GM19452 (cell line): ENCODE data around the gene BRF1.

Experiments
- ATAC-seq: cut with Tn5 transposase; IDR thresholded peaks from one replicate; pipeline ENCODE4 v1.9.1; 2021; ENCODE audit not compliant: unreplicated experiment

BRF1 gene

DNA sequence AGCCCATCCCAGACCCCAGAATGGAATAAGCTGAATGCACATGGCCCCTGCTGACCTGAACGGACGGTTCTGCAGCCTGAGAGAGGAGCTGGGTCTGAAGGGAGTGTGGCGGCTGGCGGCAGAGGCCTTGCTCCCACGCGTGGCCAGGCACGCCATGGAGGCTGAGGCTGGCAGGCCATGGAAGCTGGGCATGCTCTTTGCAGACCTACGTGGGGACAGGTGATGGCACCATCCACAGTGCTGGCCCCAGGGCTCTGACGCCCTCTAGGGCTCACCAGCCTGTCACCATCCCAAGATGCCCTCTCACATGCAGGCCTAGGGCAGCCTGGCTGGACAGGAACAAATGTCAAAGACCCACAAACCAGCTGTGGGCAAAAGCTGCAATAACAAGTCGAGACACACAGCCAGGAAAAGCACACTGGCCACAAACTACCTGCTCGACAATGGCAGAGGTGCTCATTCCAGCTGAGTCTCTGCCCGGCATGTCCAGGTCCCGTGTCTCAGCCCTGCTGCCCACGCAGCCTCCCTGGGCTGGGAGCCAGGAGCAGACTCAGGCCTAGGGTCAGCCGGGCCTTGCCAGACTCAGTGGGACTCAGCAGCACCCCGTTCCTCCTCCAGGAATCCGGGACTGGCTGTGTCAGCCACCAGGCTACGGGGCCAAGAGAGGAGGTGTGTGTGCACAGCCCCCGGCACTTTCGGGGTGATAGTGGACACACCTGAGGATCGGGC is 32.8 kb downstream of the BRF1 start:
- ATAC-seq: no peak

DNA sequence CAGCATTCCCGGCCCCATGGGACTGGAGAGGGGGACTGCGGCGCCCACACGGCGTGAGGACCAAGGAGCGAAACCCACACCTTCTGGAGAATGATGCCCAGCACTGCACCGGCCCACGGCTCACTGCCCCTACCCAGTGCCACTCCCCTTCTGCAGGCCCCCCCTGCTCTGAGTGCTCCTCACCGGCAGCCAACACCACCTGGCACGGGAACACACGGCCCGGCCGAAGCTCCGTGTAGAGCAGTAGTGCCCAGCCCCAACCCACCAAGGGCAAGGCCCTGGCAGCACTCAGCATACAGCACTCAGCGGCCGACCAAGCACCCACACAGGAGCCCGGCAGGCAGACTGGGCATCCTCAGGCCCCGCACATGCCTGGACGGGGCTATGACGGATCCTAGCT is 39.0 kb downstream of the BRF1 start:
- no peak for ATAC-seq

DNA sequence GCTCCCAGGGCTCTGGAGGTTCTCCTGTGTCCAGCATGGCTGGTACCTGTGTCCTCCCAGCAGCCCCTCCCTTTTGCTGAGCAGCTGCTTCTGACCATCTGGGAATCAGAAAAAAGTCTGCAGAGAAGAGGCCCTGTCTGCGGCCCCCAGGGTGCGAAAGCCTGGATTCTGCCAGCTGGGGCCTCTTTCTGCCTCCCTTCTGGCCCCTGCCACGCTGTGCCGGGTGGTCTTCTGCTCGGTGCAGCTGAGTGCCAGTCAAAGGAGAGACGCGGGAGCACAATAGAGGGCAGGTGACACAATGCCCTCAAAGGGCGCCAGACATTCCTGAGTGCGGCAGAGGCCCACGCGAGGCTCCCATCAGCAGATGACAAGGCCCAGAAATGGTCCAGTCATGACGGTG is 39.8 kb downstream of the BRF1 start:
- ATAC-seq: no peak

DNA sequence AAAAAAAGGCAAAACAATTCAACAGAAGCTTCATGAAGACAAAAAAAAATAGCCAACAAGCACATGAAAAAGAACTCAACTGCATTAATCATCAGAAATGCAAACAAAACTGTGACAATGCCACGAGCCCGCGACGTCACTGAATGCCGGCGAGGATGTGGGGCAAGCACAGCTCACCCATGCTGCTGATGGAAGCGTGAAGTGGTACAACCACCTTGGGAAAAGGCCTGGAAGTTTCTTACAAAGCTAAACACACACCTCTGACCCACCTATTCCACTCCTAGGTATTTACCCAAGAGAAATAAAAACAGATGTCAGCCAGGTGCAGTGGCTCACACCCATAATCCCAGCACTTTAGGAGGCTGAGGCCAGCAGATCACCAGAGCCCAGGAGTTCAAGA is 42.0 kb downstream of the BRF1 start:
- ATAC-seq: no peak

DNA sequence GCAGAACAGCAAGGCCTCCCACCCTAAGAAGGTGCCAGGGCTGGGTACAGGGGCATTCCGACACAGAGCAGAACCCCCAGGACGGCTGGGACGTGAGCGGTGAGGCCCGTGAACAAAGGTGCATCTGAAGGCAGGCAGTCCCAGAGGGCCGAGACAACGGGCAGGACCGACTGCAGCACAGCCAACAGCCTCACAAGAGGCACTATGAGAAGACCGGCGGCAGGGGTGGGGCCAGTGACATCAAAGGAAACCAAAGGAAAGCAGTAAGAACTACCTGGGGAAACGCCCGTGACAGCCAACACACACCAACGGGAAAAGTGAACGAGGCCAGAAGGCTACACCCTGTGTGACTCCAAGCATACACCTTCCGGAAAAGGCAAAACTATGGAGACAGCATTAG is 43.3 kb downstream of the BRF1 start:
- no peak for ATAC-seq

DNA sequence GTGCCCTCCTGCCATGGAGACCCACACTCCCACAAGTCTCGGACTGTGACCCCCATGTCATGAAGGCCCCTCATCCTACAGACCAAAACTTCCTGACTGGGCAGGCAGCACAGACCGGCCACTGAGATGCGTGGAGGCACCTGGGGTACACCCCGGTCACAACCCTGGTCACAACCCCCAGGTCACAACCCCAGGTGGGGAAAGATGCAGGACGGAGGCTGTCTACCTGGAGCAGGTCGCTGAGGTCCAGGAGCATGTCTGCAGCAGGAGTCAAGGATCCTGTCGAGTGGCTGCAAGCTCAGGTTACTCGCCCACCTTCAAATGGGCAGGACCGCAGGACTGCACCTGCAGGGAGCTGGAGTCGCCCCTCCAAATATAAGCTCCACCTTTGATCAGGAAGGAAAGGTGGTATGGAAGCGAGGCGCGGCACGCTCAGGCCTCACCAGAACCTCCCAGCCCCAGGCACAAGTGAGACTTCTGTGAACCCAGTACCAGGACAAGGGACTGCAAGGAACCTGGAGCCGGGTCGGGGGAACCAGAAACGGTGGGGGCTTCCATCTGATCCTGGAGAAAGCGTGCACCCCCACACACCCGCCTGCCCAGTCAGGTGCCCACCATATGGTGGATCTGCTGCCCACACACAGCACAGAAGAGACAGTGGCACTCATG is 44.4 kb downstream of the BRF1 start:
- no peak for ATAC-seq

DNA sequence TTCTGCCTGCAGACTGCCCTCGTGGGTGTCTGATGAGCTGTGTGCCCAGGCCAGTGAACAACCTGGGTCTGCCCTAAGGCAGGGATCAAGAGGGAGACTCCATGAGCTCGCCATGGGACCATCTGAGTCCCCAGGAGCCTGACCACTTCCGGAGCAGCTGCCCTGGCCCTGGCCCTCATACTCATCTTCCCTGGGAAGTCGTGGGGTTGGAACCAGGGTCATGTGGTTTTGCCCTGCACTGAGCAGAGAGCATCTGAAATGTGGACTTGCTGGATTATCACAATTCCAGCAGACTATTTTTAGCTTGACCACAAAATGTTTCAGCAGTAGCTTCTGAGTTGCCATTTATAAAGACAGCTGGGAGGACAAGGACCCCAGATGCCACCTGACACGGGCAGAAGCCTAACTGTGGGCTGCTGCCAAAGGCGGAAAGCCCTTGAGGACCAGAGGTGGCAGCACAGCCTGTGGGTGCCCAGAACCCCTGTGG is 45.7 kb downstream of the BRF1 start:
- no peak for ATAC-seq

DNA sequence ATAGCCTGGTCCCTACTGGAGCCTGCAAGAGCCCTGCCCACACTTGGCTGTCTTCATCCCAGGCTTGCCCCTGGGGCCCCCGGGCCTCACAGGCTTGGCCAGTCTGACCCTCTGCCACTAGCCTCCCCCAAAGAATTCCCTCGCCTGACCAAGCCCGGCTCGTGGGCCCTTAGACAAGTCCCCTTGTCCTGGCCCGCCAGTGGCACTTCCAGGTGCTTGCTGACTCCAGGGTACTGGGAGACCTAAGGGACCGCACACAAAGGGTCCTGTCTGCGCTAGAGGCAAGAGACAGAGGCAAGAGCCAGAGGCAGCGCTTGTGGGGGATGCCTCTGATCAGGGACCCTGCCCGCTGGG is 47.5 kb downstream of the BRF1 start:
- ATAC-seq: no peak

DNA sequence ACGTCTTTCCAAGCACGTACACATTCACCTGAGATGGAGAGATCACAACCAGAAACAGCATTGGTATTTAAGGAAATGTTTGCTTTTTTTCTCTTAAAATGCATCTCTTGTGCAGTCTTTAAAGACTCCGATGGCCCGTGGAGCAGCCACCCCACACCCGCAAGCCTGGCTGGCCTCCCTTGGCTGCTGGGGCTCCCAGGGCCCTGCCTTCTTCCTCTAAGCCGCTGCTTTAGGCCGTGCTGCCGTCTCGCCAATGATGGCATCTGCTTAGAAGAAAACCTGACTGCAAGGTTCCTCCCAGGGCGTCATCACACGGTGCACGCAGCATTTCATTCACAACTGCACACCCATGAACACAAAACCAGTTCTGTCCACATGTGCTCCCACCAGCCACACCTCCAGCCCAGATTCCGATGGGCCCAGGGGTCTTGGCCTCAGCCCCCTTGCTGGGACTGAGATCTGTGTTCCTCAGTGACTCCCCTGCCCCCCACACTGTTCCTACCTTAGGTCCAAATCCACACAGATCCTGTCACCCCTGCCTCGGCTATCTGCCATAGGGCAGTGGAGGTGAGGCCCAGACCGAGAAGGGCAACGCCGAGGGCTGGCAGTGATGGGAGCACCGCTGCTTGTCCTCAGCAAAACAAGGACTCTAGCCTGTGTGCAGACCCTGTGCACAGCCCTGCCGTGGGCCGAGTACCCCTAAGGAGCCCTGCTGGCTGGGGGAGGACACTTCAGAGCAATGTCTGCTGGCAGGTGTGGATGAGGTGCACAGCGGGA is 48.1 kb downstream of the BRF1 start:
- ATAC-seq: no peak

DNA sequence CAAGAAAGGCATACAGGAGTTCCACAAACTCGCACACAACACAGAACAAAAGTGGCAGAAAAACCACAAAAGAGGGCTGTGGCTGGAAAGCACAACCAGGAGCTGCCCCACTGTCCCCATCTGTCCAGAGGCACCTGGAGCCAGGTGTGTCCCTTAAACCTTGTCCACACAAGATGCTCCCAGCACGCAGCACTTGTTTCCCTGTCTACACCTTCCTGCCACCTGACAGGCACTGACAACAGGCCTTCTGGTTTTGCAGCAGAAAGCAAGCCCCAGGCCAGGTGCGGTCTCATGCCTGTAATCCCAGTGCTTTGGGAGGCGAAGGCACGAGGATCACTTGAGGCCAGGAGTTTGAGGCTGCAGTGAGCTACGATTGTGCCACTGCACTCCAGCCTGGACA is 48.9 kb downstream of the BRF1 start:
- ATAC-seq: no peak

DNA sequence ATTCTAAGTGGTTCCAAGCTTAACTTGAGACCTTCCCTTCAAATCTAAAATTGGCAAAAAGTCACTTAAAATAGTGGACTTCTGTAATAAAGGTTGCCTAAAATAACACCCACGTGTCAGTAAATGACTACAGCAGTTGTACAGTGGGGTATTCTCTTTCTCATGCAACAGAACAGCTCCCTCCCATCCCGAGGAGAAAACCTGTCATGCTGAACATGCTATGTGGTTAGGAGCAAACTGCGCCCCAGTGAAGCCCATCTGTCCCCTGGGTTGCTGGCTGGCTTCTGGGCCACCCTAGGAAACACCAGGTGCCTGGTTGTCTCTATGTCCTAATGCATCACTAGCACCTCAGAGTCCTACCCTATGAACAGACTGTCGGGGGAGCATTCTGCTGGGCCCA is 49.8 kb downstream of the BRF1 start:
- no peak for ATAC-seq

DNA sequence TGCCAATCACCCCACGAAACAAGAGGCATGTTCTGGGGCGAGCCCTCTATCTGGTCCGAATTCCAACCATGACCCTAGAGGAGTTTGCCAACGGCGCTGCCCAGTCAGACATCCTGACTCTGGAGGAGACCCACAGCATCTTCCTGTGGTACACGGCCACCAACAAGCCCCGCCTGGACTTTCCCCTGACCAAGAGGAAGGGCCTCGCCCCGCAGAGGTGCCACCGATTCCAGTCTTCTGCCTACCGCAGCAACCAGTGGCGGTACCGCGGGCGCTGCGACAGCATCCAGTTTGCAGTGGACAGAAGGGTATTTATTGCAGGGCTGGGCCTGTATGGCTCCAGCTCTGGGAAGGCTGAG is 50.8 kb downstream of the BRF1 start:
- no peak for ATAC-seq

DNA sequence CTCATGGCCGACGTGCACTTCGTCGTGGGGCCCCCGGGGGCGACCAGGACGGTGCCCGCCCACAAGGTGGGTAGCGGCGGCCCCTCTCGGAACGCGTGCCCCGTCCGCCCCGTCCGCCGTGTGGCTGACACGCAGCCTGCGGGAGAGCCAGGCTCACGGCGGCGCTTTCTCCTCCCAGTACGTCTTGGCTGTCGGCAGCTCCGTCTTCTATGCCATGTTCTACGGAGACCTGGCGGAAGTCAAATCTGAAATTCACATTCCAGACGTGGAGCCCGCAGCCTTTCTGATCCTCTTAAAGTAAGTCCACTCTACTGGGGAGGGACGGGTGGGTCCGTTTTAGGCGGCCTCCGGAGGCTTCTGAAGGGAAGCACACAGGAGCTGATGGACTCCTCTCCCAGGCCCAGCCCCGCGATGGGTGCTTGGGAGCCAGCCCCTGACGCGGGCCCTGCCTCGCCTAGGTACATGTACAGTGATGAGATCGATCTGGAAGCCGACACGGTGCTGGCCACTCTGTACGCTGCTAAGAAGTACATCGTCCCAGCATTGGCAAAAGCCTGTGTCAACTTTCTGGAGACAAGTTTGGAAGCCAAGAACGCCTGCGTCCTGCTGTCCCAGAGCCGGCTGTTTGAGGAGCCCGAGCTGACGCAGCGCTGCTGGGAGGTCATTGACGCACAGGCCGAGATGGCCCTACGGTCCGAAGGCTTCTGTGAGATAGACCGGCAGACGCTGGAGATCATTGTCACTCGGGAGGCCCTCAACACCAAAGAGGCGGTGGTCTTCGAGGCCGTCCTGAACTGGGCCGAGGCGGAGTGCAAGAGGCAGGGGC is 51.4 kb downstream of the BRF1 start:
- no peak for ATAC-seq

DNA sequence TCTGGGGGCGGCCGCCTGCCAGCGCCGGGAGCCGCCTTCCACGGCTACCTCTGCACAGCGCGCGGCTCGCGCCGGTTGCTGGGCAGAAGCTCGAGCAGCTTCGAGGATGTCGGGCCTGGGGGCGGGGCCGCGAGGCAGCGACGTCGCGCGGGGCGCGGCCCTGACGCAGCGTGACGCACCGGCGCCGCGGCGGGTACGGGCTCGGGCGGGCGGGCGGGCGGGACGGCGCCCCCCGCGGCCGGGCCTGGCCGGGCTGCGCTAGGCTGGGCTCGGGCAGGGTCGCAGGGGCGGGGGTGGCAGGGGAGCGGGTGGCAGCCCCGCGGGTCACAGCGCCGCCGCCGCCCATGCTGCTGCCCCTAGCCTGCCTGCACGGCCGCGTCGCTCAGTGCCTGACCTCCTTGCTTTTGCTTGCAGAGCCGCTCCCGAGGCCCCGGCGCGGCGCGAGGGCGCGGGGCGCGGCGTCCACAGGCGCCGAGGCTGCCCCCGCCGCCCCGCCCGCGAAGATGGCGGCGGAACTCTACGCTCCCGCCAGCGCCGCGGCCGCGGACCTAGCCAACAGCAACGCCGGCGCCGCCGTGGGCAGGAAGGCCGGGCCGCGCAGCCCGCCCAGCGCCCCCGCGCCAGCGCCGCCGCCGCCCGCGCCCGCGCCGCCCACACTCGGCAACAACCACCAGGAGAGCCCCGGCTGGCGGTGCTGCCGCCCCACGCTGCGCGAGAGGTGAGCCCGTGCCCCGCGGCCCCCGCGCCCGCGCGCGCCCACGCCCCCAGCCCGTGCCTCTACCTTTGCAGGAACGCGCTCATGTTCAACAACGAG is 52.2 kb downstream of the BRF1 start, which contains the start of gene BTBD6:
TSS of gene BTBD6 (plus strand) at position 166 of the 814 bp plus-strand sequence. CDS start at position 345, 179 bp downstream.
- ATAC-seq: peak; percentile 89

DNA sequence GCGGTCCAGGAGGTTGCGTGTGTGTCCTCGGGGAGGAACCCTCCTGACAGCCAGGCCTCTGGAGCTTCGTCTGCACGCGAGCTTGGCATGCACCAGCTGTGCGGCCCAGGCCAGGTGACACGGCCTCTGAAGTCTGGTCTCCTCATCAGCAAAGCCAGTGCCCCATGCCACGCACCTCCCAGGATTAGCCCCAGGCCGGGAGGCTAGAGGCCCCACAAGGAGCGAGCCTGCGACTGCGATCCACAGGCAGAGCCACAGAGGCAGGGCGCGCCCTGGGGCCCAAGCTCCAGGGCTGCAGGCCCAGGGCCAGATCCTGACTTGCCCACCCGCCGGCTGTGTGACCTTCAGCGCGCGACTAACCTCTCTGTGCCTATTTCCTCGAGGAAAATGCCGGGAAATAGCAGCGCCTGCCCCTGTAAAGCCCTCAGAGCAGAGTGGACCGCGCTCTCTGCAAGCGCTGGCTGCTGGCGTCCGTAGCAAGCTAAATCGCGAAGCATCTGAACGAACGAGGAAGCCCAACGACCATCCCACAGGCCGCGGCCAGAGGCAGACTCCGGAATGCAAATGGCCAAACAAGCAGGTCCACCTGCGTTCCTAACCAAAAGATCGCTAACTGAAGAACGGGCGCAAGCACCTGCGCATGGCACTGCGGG is 53.0 kb downstream of the BRF1 start:
- ATAC-seq: peak; percentile 17

DNA sequence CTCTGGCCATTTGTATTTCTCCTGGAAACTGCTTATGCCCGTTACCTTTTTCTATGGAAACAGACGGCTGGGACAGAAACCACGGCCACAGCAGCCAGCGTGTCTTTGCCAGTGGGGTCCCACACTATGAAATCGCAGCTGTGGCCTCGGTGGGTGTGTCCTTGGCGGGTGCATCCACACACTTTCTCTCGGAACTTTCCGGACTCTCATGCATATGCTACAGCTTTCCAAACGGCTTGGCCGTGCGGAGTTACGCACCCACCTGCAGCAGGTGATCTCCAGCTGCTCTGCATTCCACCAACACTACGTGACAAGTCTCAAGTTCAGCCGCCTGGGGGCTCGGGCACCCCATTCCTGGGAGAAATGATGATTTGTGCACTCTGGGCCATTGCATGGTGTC is 53.8 kb downstream of the BRF1 start:
- ATAC-seq: no peak

DNA sequence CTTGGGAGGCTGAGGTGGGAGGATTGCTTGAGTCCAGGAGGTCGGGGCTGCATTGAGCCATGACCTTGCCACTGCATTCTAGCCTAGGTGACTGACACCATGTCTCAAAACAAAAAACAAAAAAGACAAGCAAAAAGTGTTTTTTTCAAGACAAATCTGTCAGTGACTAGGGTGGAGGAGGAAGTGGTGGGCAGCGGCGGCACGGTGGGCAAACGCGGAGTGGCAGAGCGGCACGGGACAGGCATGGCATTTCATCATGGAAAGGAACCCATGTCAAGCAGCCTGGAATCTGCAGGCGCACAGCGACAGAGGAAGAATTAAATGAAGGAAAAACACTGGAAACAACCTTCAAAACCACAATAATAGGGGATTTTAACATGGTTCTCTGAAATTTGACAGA is 56.5 kb downstream of the BRF1 start:
- no peak for ATAC-seq

DNA sequence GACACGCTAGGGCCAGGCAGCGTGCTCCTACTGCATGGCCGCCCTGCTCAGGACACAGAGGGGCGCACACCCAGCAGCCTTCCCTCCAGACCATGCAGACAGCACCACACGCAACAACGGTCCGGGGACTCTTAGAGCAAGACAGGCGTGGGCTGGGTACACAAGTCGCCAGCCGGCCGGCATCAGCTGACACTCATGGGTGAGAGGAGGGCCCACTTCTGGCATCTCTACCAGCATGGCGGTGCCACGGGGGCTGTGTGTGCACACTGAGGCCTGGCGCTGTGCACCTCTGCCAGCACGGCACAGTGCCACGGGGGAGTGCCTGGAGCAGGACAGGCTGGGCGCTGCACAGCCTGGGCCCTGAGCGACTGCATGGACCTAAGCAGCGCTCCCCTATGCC is 59.2 kb downstream of the BRF1 start:
- ATAC-seq: no peak

DNA sequence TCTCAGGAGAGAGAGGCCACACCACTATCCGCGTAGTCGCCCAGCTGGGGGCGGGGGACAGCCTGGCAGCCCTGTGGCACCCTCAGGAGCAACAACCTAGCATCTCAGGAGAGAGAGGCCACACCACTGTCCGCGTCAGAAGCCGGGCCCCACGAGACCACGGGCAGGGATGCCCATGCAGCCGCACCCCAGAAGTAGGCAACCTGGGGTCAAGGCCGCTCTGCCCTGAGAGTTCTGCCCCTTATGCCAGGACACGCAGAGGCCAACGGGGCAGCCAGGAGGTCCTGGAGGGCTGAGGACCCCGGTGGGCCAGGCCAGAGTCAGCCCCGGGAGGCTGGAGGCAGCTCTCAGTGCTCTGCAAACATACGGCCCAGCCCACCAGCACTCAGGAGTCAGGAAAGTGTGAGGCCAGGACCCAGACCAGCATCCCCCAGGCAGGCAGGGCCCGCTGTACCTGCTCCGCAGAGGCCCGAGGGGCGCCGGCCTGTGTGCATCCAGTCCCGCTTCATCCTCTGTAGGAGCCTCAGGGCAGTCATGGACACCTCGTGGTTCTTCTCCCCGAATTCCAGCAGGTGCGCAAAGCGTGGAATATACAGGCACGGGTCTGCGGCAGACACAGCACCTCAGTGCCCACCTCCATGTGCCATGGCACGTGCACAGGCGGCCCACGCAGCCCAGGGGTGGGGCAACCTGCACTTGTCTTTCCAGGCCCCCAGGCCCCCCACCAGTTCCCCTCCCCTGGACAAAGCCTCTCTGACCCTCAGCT is 59.8 kb downstream of the BRF1 start:
- no peak for ATAC-seq
